H1 (cell line): ENCODE measurements around the gene CEACAM1. TPM values are rescaled to one million over a fixed set of nuclear protein-coding genes. Genes with fewer than 3 reads are reported as not detected.
"Not testable (repeated sequence)": the region's sequence is repeated elsewhere in the genome, so short reads cannot be mapped to it uniquely, and the experiment has no call there.

Experiments
- CTCF ChIA-PET: fragments of 300-600 bp; sonication (Branson Sonifier 250); formaldehyde crosslinking; loops from one replicate; lab custom pipeline; 2021; ENCODE audit not compliant: partially characterized antibody; lab: Charles Lee
- POLR2A ChIA-PET: fragments of 300-600 bp; sonication (Branson Sonifier 250); formaldehyde crosslinking; loops from one replicate; lab custom pipeline; 2021; ENCODE audit warnings: inconsistent platforms; ENCODE audit not compliant: partially characterized antibody; lab: Charles Lee
- DNase-seq, 2 experiments: peaks; one replicate each; pipeline versions ENCODE4 v3.0.0 to v3.0.0-alpha.2; 2010 to 2022; ENCODE audit warnings: low spot score in 2 of 2, low read depth in 1 of 2, mixed read lengths in 1 of 2
- FAIRE-seq: peaks from 2 replicates; lab custom pipeline; 2011; peaks lifted over from hg19 to GRCh38; lab: Jason Lieb, UNC
- H2AFZ ChIP-seq: 2 replicates; pipeline ENCODE4 v1.8.1; 2012; ENCODE audit warnings: low read length, inconsistent platforms
- H2AK5ac ChIP-seq: 2 replicates; pipeline ENCODE4 v1.6.1; 2013; ENCODE audit warnings: low read depth, low read length
- H2BK120ac ChIP-seq: replicated peaks from 2 replicates; pipeline ENCODE3; 2013; ENCODE audit warnings: low read depth, low read length, inconsistent platforms
- H2BK12ac ChIP-seq: 2 replicates; pipeline ENCODE4 v1.6.1; 2013; ENCODE audit warnings: low read depth, low read length
- H2BK15ac ChIP-seq: 2 replicates; pipeline ENCODE4 v1.6.1; 2013; ENCODE audit warnings: low read length
- H2BK20ac ChIP-seq: 2 replicates; pipeline ENCODE4 v1.6.1; 2013; ENCODE audit warnings: low read length
- H2BK5ac ChIP-seq: 2 replicates; pipeline ENCODE4 v1.6.1; 2013; ENCODE audit warnings: low read depth, low read length
- H3K14ac ChIP-seq: 2 replicates; pipeline ENCODE4 v1.6.1; 2013; ENCODE audit warnings: inconsistent platforms; ENCODE audit not compliant: insufficient read length
- H3K18ac ChIP-seq: 2 replicates; pipeline ENCODE4 v1.6.1; 2013; ENCODE audit warnings: low read length; ENCODE audit errors: extremely low read depth
- H3K23ac ChIP-seq: 2 replicates; pipeline ENCODE4 v1.6.1; 2013; ENCODE audit warnings: inconsistent platforms; ENCODE audit not compliant: insufficient read length
- H3K23me2 ChIP-seq: 2 replicates; pipeline ENCODE4 v1.6.1; 2013; ENCODE audit warnings: low read depth, low read length
- H3K27ac ChIP-seq: 2 replicates; pipeline ENCODE4 v1.6.1; 2011; ENCODE audit warnings: low read depth, low read length, inconsistent platforms
- H3K27me3 ChIP-seq, 4 experiments: replicated peaks in 1 of 4; 1 replicate in 1 of 4; 2 replicates in 3 of 4; pipeline versions ENCODE4 v1.6.1 to v1.8.1; 2011 to 2013; ENCODE audit warnings: low read length in 3 of 4, mild to moderate bottlenecking in 3 of 4, inconsistent platforms in 2 of 4, mixed read lengths in 2 of 4, moderate library complexity in 1 of 4; ENCODE audit not compliant: control insufficient read depth in 3 of 4, insufficient read depth in 3 of 4; ENCODE audit errors: extremely low read depth in 1 of 4
- H3K36me3 ChIP-seq, 4 experiments: 2 replicates each; pipeline versions ENCODE4 v1.6.1 to v1.8.1; 2011 to 2013; ENCODE audit warnings: mild to moderate bottlenecking in 4 of 4, low read length in 3 of 4, moderate library complexity in 2 of 4, control low read depth in 1 of 4, inconsistent platforms in 1 of 4; ENCODE audit not compliant: insufficient read depth in 4 of 4, control insufficient read depth in 2 of 4
- H3K4ac ChIP-seq: replicated peaks from 2 replicates; pipeline ENCODE3; 2013; ENCODE audit warnings: low read length, low read depth, mixed read lengths, inconsistent platforms; ENCODE audit not compliant: insufficient read length
- H3K4me1 ChIP-seq, 4 experiments: replicated peaks in 1 of 4; 1 replicate in 1 of 4; 2 replicates in 3 of 4; pipeline versions ENCODE4 v1.6.1 to v1.8.1; 2011 to 2013; ENCODE audit warnings: low read length in 3 of 4, inconsistent platforms in 2 of 4, mixed read lengths in 1 of 4; ENCODE audit not compliant: insufficient read depth in 4 of 4, control insufficient read depth in 3 of 4
- H3K4me2 ChIP-seq, 2 experiments: 2 replicates each; pipeline versions ENCODE4 v1.6.1 to v1.8.1; 2011 to 2013; ENCODE audit warnings: low read depth in 2 of 2, low read length in 2 of 2, control low read depth in 1 of 2, inconsistent platforms in 1 of 2, mild to moderate bottlenecking in 1 of 2; ENCODE audit not compliant: insufficient read depth in 1 of 2
- H3K4me3 ChIP-seq, 4 experiments: fragments of 200-600, 300-600 bp in 1 of 4; sonication (generic), shearing (Covaris generic), sonication (Bioruptor Twin) in 1 of 4; 2 replicates each; pipeline versions ENCODE4 v1.5.1 to v1.8.1; 2011 to 2016; ENCODE audit warnings: low read length in 4 of 4, low read depth in 3 of 4, control low read depth in 2 of 4, inconsistent platforms in 2 of 4, mild to moderate bottlenecking in 2 of 4, mixed read lengths in 1 of 4, moderate library complexity in 1 of 4; ENCODE audit not compliant: insufficient read depth in 2 of 4; ENCODE audit errors: extremely low read depth in 1 of 4
- H3K56ac ChIP-seq: replicated peaks from 2 replicates; pipeline ENCODE3; 2013; ENCODE audit warnings: low read depth, mild to moderate bottlenecking, mixed read lengths, low read length, inconsistent platforms; ENCODE audit not compliant: insufficient read length
- H3K79me1 ChIP-seq: 2 replicates; pipeline ENCODE4 v1.6.1; 2013; ENCODE audit warnings: low read depth, low read length, control low read depth
- H3K79me2 ChIP-seq, 2 experiments: 2 replicates each; pipeline versions ENCODE4 v1.6.1 to v1.8.1; 2012 to 2013; ENCODE audit warnings: low read length in 2 of 2, mild to moderate bottlenecking in 2 of 2, inconsistent platforms in 1 of 2; ENCODE audit not compliant: insufficient read depth in 2 of 2, control insufficient read depth in 1 of 2
- H3K9ac ChIP-seq, 4 experiments: replicated peaks in 1 of 4; 1 replicate in 1 of 4; 2 replicates in 3 of 4; pipeline versions ENCODE4 v1.6.1 to v1.8.1; 2011 to 2013; ENCODE audit warnings: low read depth in 3 of 4, low read length in 3 of 4, control low read depth in 2 of 4, mild to moderate bottlenecking in 2 of 4, moderate library complexity in 2 of 4, inconsistent platforms in 1 of 4; ENCODE audit errors: extremely low read depth in 1 of 4
- H3K9me3 ChIP-seq, 2 experiments: 2 replicates each; pipeline versions ENCODE4 v1.6.1 to v1.8.1; 2012 to 2013; ENCODE audit warnings: mild to moderate bottlenecking in 2 of 2, moderate library complexity in 2 of 2, control low read depth in 1 of 2, inconsistent platforms in 1 of 2, low read depth in 1 of 2, low read length in 1 of 2, mixed read lengths in 1 of 2; ENCODE audit not compliant: insufficient read depth in 2 of 2
- H4K20me1 ChIP-seq, 2 experiments: replicated peaks in 1 of 2; 2 replicates each; pipeline versions ENCODE3 to v1.8.1; 2011 to 2013; ENCODE audit warnings: inconsistent platforms in 2 of 2, low read length in 2 of 2, mild to moderate bottlenecking in 1 of 2; ENCODE audit not compliant: insufficient read depth in 2 of 2, control insufficient read depth in 1 of 2
- H4K5ac ChIP-seq: 2 replicates; pipeline ENCODE4 v1.6.1; 2013; ENCODE audit warnings: low read length, low read depth, mixed read lengths, inconsistent platforms; ENCODE audit not compliant: insufficient read length
- H4K8ac ChIP-seq: 2 replicates; pipeline ENCODE4 v1.8.0; 2013; ENCODE audit warnings: mild to moderate bottlenecking, moderate library complexity, low read length, inconsistent platforms; ENCODE audit not compliant: insufficient read depth; ENCODE audit errors: extremely low read depth
- H4K91ac ChIP-seq: replicated peaks from 2 replicates; pipeline ENCODE3; 2013; ENCODE audit warnings: low read length, mixed read lengths, inconsistent platforms; ENCODE audit not compliant: insufficient read length
- WGBS, 2 experiments: shearing (Covaris generic) in 1 of 2; methylation state at CpG; one replicate each; pipeline versions ENCODE4 v1.1.6 to v1.1.7; 2013 to 2015; ENCODE audit warnings: low lambda C conversion rate in 2 of 2, mixed read lengths in 2 of 2, inconsistent platforms in 1 of 2, low coverage in 1 of 2, missing lambda C conversion rate in 1 of 2; ENCODE audit not compliant: insufficient replicate concordance in 2 of 2, insufficient coverage in 1 of 2, insufficient read length in 1 of 2; ENCODE audit errors: extremely low coverage in 1 of 2, missing lambda C conversion rate in 1 of 2; 5-methylcytosine and 5-hydroxymethylcytosine counted together
- polyA plus RNA-seq, 7 experiments: library from polyadenylated mRNA; depleted of rRNA in 3 of 7; stranded (reverse) in 5 of 7; unstranded in 2 of 7; fragments of >200 nt in 5 of 7; fragments of 200-250 nt in 2 of 7; gene quantifications; 1 replicate in 5 of 7; 2 replicates in 1 of 7; 4 replicates in 1 of 7; pipeline versions ENCODE4 v1.2.1 to v1.2.3, GENCODE V29; 2011 to 2013; ENCODE audit warnings: missing spikeins in 2 of 7, mixed read lengths in 2 of 7
- total RNA-seq: library from RNA; stranded (reverse); fragmentation: NEBNext Ultra II Directional; extraction: Animal tissue kit (Norgen Biotek cat#: 25700); gene quantifications from 2 replicates; pipeline ENCODE4 v1.2.1, GENCODE V29; 2021

The CEACAM1 gene
- total and polyA plus RNA-seq, 2 of the 8 experiments (the other 6 are each of a cell fraction or from before 2014, with no cell fraction given): 1.8 to 3.6 TPM

DNA sequence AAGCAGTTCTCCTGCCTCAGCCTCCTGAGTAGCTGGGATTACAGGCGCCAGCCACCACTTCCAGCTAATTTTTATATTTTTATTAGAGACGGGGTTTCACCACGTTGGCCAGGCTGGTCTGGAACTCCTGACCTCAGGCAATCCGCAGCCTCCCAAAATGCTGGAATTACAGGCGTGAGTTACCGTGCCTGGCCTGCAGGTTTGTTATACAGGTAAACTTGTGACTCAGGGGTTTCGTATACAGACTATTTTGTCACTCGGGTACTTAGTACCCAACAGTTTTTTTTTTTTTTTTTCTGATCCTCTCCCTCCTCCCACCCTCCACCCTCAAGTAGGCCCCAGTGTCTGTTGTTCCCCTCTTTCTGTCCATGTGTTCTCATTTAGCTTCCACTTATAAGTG lies 67.0 kb downstream of the CEACAM1 start:
- CTCF ChIA-PET: interaction anchor here (0.8 to 3.6 kb wide), 5 partner anchors 9 to 81 kb away, joined by 4 to 18 read pairs (median 4); partner anchors contain the start of gene CEACAM1
- H3K4me2 ChIP-seq, H4K91ac ChIP-seq, H4K8ac ChIP-seq, FAIRE-seq, H3K79me1 ChIP-seq, H2AFZ ChIP-seq, H2BK5ac ChIP-seq, H4K20me1 ChIP-seq, DNase-seq, H2BK15ac ChIP-seq, H3K27ac ChIP-seq, H3K18ac ChIP-seq, H2AK5ac ChIP-seq, H2BK120ac ChIP-seq, H3K27me3 ChIP-seq, H3K56ac ChIP-seq, H3K79me2 ChIP-seq, H3K9ac ChIP-seq, H3K36me3 ChIP-seq, H2BK20ac ChIP-seq, H3K23ac ChIP-seq, H3K14ac ChIP-seq, H3K4me3 ChIP-seq, H3K4me1 ChIP-seq, H3K4ac ChIP-seq, H4K5ac ChIP-seq, H3K9me3 ChIP-seq, H3K23me2 ChIP-seq: not testable (repeated sequence)
- H2BK12ac ChIP-seq: 0 out of 2 replicates have a peak overlapping the region, but pooled peaks have one; percentile 13
- POLR2A ChIA-PET: interaction anchor here (0.6 kb wide), 1 partner anchor 244 kb away, joined by 3 read pairs; no protein-coding TSS in a partner anchor
- 91% methylated on average over 8 of the region's 8 CpGs; no CpG with 5 or more reads in 1 of the 2 experiments for WGBS, 2 experiments
